Glutamatergic neuron (in vitro differentiated cells): ENCODE data around the gene MAVS. TPM values are rescaled to one million over a fixed set of nuclear protein-coding genes. Genes with fewer than 3 reads are reported as not detected.
A peak's percentile ranks its signal among the peaks of the same experiment; 100 is the strongest.

Source experiments
- DNase-seq: peaks from one replicate; pipeline ENCODE4 v3.0.0; 2022
- H3K27ac Mint-ChIP-seq: one replicate; pipeline ENCODE4 v1.8.0; 2020; ENCODE audit warnings: mild to moderate bottlenecking, mixed read lengths, inconsistent platforms; ENCODE audit not compliant: unreplicated experiment
- H3K27me3 Mint-ChIP-seq: one replicate; pipeline ENCODE4 v1.8.0; 2020; ENCODE audit warnings: mild to moderate bottlenecking, moderate library complexity, mixed read lengths, inconsistent platforms; ENCODE audit not compliant: unreplicated experiment
- H3K36me3 Mint-ChIP-seq: one replicate; pipeline ENCODE4 v1.8.0; 2020; ENCODE audit warnings: mild to moderate bottlenecking, mixed read lengths, inconsistent platforms; ENCODE audit not compliant: unreplicated experiment
- H3K4me1 Mint-ChIP-seq: one replicate; pipeline ENCODE4 v1.8.0; 2020; ENCODE audit warnings: mild to moderate bottlenecking, low read depth, mixed read lengths, inconsistent platforms; ENCODE audit not compliant: unreplicated experiment
- H3K4me3 Mint-ChIP-seq: one replicate; pipeline ENCODE4 v1.8.0; 2020; ENCODE audit warnings: mild to moderate bottlenecking, mixed read lengths, inconsistent platforms; ENCODE audit not compliant: unreplicated experiment
- H3K9me3 Mint-ChIP-seq: one replicate; pipeline ENCODE4 v1.8.0; 2020; ENCODE audit warnings: mild to moderate bottlenecking, moderate library complexity, mixed read lengths, inconsistent platforms; ENCODE audit not compliant: unreplicated experiment
- microRNA-seq: library from miRNA; unstranded; fragments of <30 nt; microRNA quantifications from one replicate; pipeline ENCODE4, GENCODE V29; 2020; ENCODE audit not compliant: unreplicated experiment
- total RNA-seq: library from RNA; stranded (reverse); fragmentation: NEBNext Ultra II Directional; extraction: Animal tissue kit (Norgen Biotek cat#: 25700); gene quantifications from one replicate; pipeline ENCODE4 v1.2.1, GENCODE V29; 2021; ENCODE audit not compliant: unreplicated experiment
- TF ChIP-seq, protein P1 (sequence below): fragments of 200-600 bp; sonication (generic); IDR thresholded peaks from one replicate; pipeline ENCODE4 v1.5.0; 2021; ENCODE audit not compliant: partially characterized antibody, unreplicated experiment

The MAVS gene
- total RNA-seq, 1 donor from 2014 or later: 25.8 TPM

DNA sequence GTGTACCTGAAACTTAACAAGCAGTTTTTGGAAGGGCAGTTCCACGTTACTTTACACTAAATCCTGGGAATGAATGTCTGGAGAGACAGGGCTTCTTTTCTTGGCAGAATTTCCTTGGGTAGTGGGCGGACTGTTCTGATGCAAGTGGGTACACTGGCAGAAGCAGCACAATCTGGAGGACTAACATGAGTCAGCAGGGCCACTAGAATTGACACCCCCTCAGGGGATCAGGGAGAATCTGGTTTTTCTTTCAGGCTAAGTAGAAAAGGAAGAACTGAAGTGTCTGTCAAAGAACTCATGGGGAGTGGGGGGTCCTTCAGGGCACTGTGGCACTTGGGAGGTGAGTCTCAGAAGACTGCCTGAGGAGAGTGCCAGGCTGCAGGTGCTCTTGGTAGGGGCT, 77.2 kb downstream of the MAVS start:
- Mint-ChIP-seq H3K4me3 (peak overlapping the region; percentile 25), H3K9me3 (peaks cover 42% of the 10 kb centered on the region), H3K36me3 (no peaks in the 10 kb centered on the region), H3K4me1 (peaks cover 49% of the 10 kb centered on the region), H3K27me3 (peaks cover 28% of the 10 kb centered on the region), H3K27ac (peak overlapping the region; percentile 57)
- no peak for DNase-seq
- TF ChIP-seq, protein P1, sequence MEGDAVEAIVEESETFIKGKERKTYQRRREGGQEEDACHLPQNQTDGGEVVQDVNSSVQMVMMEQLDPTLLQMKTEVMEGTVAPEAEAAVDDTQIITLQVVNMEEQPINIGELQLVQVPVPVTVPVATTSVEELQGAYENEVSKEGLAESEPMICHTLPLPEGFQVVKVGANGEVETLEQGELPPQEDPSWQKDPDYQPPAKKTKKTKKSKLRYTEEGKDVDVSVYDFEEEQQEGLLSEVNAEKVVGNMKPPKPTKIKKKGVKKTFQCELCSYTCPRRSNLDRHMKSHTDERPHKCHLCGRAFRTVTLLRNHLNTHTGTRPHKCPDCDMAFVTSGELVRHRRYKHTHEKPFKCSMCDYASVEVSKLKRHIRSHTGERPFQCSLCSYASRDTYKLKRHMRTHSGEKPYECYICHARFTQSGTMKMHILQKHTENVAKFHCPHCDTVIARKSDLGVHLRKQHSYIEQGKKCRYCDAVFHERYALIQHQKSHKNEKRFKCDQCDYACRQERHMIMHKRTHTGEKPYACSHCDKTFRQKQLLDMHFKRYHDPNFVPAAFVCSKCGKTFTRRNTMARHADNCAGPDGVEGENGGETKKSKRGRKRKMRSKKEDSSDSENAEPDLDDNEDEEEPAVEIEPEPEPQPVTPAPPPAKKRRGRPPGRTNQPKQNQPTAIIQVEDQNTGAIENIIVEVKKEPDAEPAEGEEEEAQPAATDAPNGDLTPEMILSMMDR: no peak

DNA sequence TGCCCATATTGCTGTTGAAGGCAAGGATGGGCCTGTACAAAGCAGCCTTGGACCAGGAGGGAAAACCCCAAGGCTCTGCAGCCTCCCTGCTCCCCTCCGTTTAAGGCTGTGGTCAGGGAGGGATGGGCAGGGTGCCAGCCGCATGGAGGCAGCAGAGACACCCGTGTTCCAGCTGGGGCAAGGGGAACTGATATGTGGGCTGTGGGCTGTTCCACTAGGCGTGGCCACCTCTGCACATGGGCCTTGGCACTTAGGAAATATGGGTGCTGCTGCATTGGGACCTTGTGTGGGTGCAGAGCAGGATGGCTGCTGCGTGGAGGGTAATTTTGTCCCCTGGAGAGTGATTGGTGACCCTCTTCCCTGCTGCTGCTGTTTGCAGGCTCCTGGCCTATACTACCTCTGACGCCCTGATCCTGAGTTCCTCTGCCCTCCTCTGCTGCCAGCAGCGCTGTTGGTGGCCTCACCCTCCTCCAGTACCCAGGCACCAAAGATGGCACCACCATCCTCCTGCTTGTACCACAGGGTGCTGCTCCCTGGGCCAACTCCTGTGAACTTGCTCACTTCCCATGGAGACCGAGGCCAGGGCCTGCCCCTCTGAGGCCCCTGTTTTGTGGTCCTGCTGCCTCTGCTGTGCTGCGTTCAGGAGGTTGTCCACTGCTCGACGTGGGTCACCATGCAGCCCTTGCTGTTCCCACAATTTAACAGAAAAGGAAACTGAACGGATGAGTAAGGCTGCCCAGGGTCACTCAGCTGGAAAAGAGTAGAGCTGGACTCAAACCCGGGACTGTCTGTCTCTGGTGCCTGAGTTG, 77.9 kb downstream of the MAVS start:
- H3K4me1 Mint-ChIP-seq: peaks cover 47% of the 10 kb centered on the region
- TF ChIP-seq, protein P1: no peak
- H3K36me3 Mint-ChIP-seq: no peaks in the 10 kb centered on the region
- H3K27me3 Mint-ChIP-seq: peaks cover 28% of the 10 kb centered on the region
- no peak for DNase-seq
- peak overlapping the region; percentile 72 for H3K27ac Mint-ChIP-seq
- peaks cover 48% of the 10 kb centered on the region for H3K9me3 Mint-ChIP-seq
- no peak overlapping the region for H3K4me3 Mint-ChIP-seq

DNA sequence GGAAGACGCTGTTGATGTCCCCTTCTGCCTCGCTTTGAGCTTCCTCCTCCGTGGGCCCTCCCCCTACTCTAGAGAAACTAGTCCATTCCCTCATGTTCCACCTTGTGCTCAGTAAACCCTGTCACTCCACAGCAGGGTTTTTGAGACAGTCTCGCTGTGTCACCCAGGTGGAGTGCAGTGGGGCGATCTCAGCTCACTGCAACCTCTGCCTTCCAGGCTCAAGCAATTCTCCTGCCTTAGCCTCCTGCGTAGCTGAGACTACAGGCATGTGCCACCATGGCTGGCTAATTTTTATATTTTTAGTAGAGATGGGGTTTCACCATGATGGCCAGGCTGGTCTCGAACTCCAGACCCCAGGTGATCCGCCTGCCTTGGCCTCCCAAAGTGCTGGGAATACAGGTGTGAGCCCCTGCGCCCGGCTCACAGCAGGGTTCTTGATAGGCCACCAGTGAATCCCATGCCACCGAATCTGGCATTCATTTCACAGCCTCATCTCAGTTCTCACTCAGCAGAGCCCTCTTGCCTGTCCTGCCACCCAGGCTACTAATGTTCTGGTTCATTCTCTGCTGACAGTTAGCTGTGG, 78.6 kb downstream of the MAVS start:
- peaks cover 5% of the 10 kb centered on the region for H3K36me3 Mint-ChIP-seq
- TF ChIP-seq, protein P1: no peak
- H3K27me3 Mint-ChIP-seq: peaks cover 33% of the 10 kb centered on the region
- H3K9me3 Mint-ChIP-seq: peaks cover 55% of the 10 kb centered on the region
- peaks cover 47% of the 10 kb centered on the region for H3K4me1 Mint-ChIP-seq
- no peak overlapping the region for H3K4me3 Mint-ChIP-seq
- no peak for DNase-seq
- H3K27ac Mint-ChIP-seq: peak overlapping the region; percentile 81

Small RNA genes lying within 50 kb of the gene (microRNA-seq; reads per million reads assigned to microRNA genes)
- gene MIR103A2: 0.83 reads per million
- not detected for gene MIR103B2

Other genes with a start within 250 kb of the MAVS start
- gene GFRA4, start 183.4 kb upstream of the MAVS start, total RNA-seq: not detected
- gene ADAM33, start 164.8 kb upstream of the MAVS start, total RNA-seq: 0.27 TPM
- gene SIGLEC1, start 134.2 kb upstream of the MAVS start, total RNA-seq: not detected
- gene HSPA12B, start 114.1 kb upstream of the MAVS start, total RNA-seq: 0.44 TPM
- gene ADISSP, start 79.1 kb upstream of the MAVS start, total RNA-seq: 54.6 TPM
- 0.22 TPM for gene SPEF1, start 65.4 kb upstream of the MAVS start, total RNA-seq
- gene CENPB, start 60.1 kb upstream of the MAVS start, total RNA-seq: 47.1 TPM
- 27.6 TPM for gene CDC25B, start 50.5 kb upstream of the MAVS start, total RNA-seq
- 8.1 TPM for gene AP5S1, start 26.3 kb upstream of the MAVS start, total RNA-seq
- 60.3 TPM for gene PANK2, start 42.6 kb downstream of the MAVS start, total RNA-seq
- gene RNF24, start 168.7 kb downstream of the MAVS start, total RNA-seq: 123 TPM